Stimulated activated effector memory CD8-positive, alpha-beta T cell treated with anti-CD3 and anti-CD28 coated beads, Interleukin-12 subunit alpha, Interleukin-12 subunit beta, amount 100 ng/mL, for 72 hours (primary cell): ENCODE data around the gene SIVA1.
A peak's percentile ranks its signal among the peaks of the same experiment; 100 is the strongest.

Source experiments
- ATAC-seq: fragments of 150-1000 bp; cut with Tn5 transposase; 2 replicates; pipeline ENCODE4 v1.10.0; 2021
- DNase-seq, 2 donors: peaks; one replicate each; pipeline ENCODE4 v3.0.0; 2021 to 2022; ENCODE audit warnings: low spot score in 2 of 2
- H3K27ac Mint-ChIP-seq: one replicate; pipeline ENCODE4 v1.8.0; 2022; ENCODE audit warnings: mild to moderate bottlenecking, mixed read lengths
- H3K36me3 Mint-ChIP-seq: one replicate; pipeline ENCODE4 v1.8.0; 2022; ENCODE audit warnings: mild to moderate bottlenecking, mixed read lengths
- H3K4me1 Mint-ChIP-seq: one replicate; pipeline ENCODE4 v1.8.0; 2022; ENCODE audit warnings: mixed read lengths
- H3K4me3 Mint-ChIP-seq: one replicate; pipeline ENCODE4 v1.8.0; 2022; ENCODE audit warnings: mild to moderate bottlenecking, mixed read lengths
- H3K9me3 Mint-ChIP-seq: one replicate; pipeline ENCODE4 v1.8.0; 2022; ENCODE audit warnings: mixed read lengths

The SIVA1 gene

GRCh38 chr14:104767634-104767918, 14.6 kb downstream of the SIVA1 start:
- H3K36me3 Mint-ChIP-seq: peaks cover 44% of the 10 kb centered on the region
- H3K4me1 Mint-ChIP-seq: peaks cover 11% of the 10 kb centered on the region
- DNase-seq (no peak), ATAC-seq (no peak)
- no peak overlapping the region for H3K4me3 Mint-ChIP-seq
- no peak overlapping the region for H3K27ac Mint-ChIP-seq
- H3K9me3 Mint-ChIP-seq: no peaks in the 10 kb centered on the region

- peaks cover 11% of the 10 kb centered on the region for H3K4me1 Mint-ChIP-seq
Observed at GRCh38 chr14:104768437-104769323, 15.7 kb downstream of the SIVA1 start.

GRCh38 chr14:104769324-104770071, 16.6 kb downstream of the SIVA1 start:
- peaks cover 11% of the 10 kb centered on the region for H3K4me1 Mint-ChIP-seq
- H3K36me3 Mint-ChIP-seq: peaks cover 58% of the 10 kb centered on the region
- H3K27ac Mint-ChIP-seq: no peak overlapping the region
- ATAC-seq (no peak), DNase-seq (no peak)
- no peak overlapping the region for H3K4me3 Mint-ChIP-seq
- H3K9me3 Mint-ChIP-seq: no peaks in the 10 kb centered on the region

More at GRCh38 chr14:104768437-104769323, 15.7 kb downstream of the SIVA1 start:
- DNase-seq: peak; percentile 98
- Mint-ChIP-seq H3K36me3 (peaks cover 50% of the 10 kb centered on the region), H3K9me3 (no peaks in the 10 kb centered on the region), H3K4me3 (no peak overlapping the region), H3K27ac (no peak overlapping the region)
- ATAC-seq: peak; percentile 93

- H3K4me1 Mint-ChIP-seq: peaks cover 11% of the 10 kb centered on the region
- DNase-seq (no peak), ATAC-seq (no peak)
- peaks cover 65% of the 10 kb centered on the region for H3K36me3 Mint-ChIP-seq
- no peak overlapping the region for H3K4me3 Mint-ChIP-seq
- H3K9me3 Mint-ChIP-seq: no peaks in the 10 kb centered on the region
- no peak overlapping the region for H3K27ac Mint-ChIP-seq
Observed at GRCh38 chr14:104770072-104770579, 17.2 kb downstream of the SIVA1 start.

GRCh38 chr14:104770851-104771272, 17.9 kb downstream of the SIVA1 start:
- H3K9me3 Mint-ChIP-seq: no peaks in the 10 kb centered on the region
- ATAC-seq (no peak), DNase-seq (no peak)
- no peak overlapping the region for H3K4me3 Mint-ChIP-seq
- peak overlapping the region; percentile 76 for H3K27ac Mint-ChIP-seq
- H3K36me3 Mint-ChIP-seq: peaks cover 66% of the 10 kb centered on the region
- H3K4me1 Mint-ChIP-seq: peaks cover 11% of the 10 kb centered on the region

GRCh38 chr14:104771374-104771773, 18.4 kb downstream of the SIVA1 start:
- peaks cover 11% of the 10 kb centered on the region for H3K4me1 Mint-ChIP-seq
- peak overlapping the region; percentile 76 for H3K27ac Mint-ChIP-seq
- peaks cover 71% of the 10 kb centered on the region for H3K36me3 Mint-ChIP-seq

GRCh38 chr14:104771918-104772706, 19.2 kb downstream of the SIVA1 start:
- no peak for DNase-seq
- H3K27ac Mint-ChIP-seq: peak overlapping the region; percentile 56
- peaks cover 11% of the 10 kb centered on the region for H3K4me1 Mint-ChIP-seq
- peaks cover 71% of the 10 kb centered on the region for H3K36me3 Mint-ChIP-seq
- ATAC-seq: no peak
- no peak overlapping the region for H3K4me3 Mint-ChIP-seq
- H3K9me3 Mint-ChIP-seq: no peaks in the 10 kb centered on the region

More at GRCh38 chr14:104771374-104771773, 18.4 kb downstream of the SIVA1 start:
- DNase-seq: no peak
- H3K9me3 Mint-ChIP-seq: no peaks in the 10 kb centered on the region
- ATAC-seq: no peak
- no peak overlapping the region for H3K4me3 Mint-ChIP-seq

- Mint-ChIP-seq H3K4me3 (no peak overlapping the region), H3K9me3 (no peaks in the 10 kb centered on the region), H3K36me3 (peaks cover 71% of the 10 kb centered on the region), H3K4me1 (peaks cover 11% of the 10 kb centered on the region), H3K27ac (peak overlapping the region; percentile 56)
- ATAC-seq: no peak
- no peak for DNase-seq
Observed at GRCh38 chr14:104772707-104773504, 20.0 kb downstream of the SIVA1 start.

- DNase-seq (no peak), ATAC-seq (no peak)
- Mint-ChIP-seq H3K36me3 (peaks cover 64% of the 10 kb centered on the region), H3K4me1 (peaks cover 3% of the 10 kb centered on the region), H3K9me3 (no peaks in the 10 kb centered on the region), H3K27ac (no peak overlapping the region), H3K4me3 (no peak overlapping the region)
Observed at GRCh38 chr14:104773505-104774452, 20.8 kb downstream of the SIVA1 start.

- Mint-ChIP-seq H3K4me1 (no peaks in the 10 kb centered on the region), H3K27ac (peak overlapping the region; percentile 20), H3K4me3 (no peak overlapping the region), H3K36me3 (peaks cover 57% of the 10 kb centered on the region), H3K9me3 (no peaks in the 10 kb centered on the region)
- no peak for DNase-seq
- no peak for ATAC-seq
Observed at GRCh38 chr14:104774453-104775072, 21.6 kb downstream of the SIVA1 start.

GRCh38 chr14:104775073-104775489, 22.1 kb downstream of the SIVA1 start:
- H3K4me3 Mint-ChIP-seq: no peak overlapping the region
- peaks cover 54% of the 10 kb centered on the region for H3K36me3 Mint-ChIP-seq
- ATAC-seq (no peak), DNase-seq (no peak)
- no peaks in the 10 kb centered on the region for H3K9me3 Mint-ChIP-seq
- peak overlapping the region; percentile 20 for H3K27ac Mint-ChIP-seq
- H3K4me1 Mint-ChIP-seq: no peaks in the 10 kb centered on the region

GRCh38 chr14:104776481-104776880, 23.5 kb downstream of the SIVA1 start:
- H3K36me3 Mint-ChIP-seq: peaks cover 45% of the 10 kb centered on the region
- no peak for DNase-seq
- no peaks in the 10 kb centered on the region for H3K9me3 Mint-ChIP-seq
- H3K4me3 Mint-ChIP-seq: no peak overlapping the region
- H3K4me1 Mint-ChIP-seq: no peaks in the 10 kb centered on the region
- peak overlapping the region; percentile 52 for H3K27ac Mint-ChIP-seq
- ATAC-seq: no peak
